GM12878 (cell line): Measurements from ENCODE around the gene MSI2. TPM values are rescaled to one million over a fixed set of nuclear protein-coding genes. Genes with fewer than 3 reads are reported as not detected.

ENCODE experiments used
- ATAC-seq: fragments of 200-7000 bp; cut with Tn5 transposase; 3 replicates; pipeline ENCODE4 v1.9.1; 2020; ENCODE audit warnings: mild to moderate bottlenecking, moderate library complexity
- BruUV-seq: library from RNA; stranded (reverse); fragments of 400-500 nt; replicated peaks from 2 replicates; lab custom pipeline; 2021; lab: Mats Ljungman, UMichigan
- CTCF ChIA-PET: fragments of 300-600 bp; sonication (Branson Sonifier 250); formaldehyde crosslinking; extraction: SDS; loops from one replicate; lab custom pipeline; 2021; ENCODE audit warnings: inconsistent platforms; lab: Yijun Ruan, JAX
- POLR2A ChIA-PET: fragments of 350-600 bp; formaldehyde crosslinking; extraction: SDS; loops from one replicate; lab custom pipeline; 2021; ENCODE audit warnings: inconsistent platforms; lab: Charles Lee
- RAD21 ChIA-PET: fragments of 300-600 bp; sonication (Branson Sonifier 250); formaldehyde crosslinking; loops from one replicate; lab custom pipeline; 2023; ENCODE audit warnings: antibody characterized with exemption; ENCODE audit not compliant: unreplicated experiment; lab: Charles Lee
- SMC1A ChIA-PET: fragments of 300-600 bp; sonication (Branson Sonifier 250); formaldehyde crosslinking; loops from one replicate; lab custom pipeline; 2023; ENCODE audit not compliant: unreplicated experiment, uncharacterized antibody; lab: Charles Lee
- DNase-seq: peaks from one replicate; pipeline ENCODE4 v3.0.0-alpha.2; 2011; ENCODE audit warnings: low read depth, low spot score
- FAIRE-seq: peaks from 3 replicates; lab custom pipeline; 2011; peaks lifted over from hg19 to GRCh38; lab: Jason Lieb, UNC
- H2AFZ ChIP-seq: 2 replicates; pipeline ENCODE4 v1.6.0; 2011; ENCODE audit warnings: low read depth, low read length, control low read depth; ENCODE audit not compliant: control insufficient read depth
- H3K27ac ChIP-seq: 2 replicates; pipeline ENCODE4 v1.5.1; 2011; ENCODE audit warnings: control low read depth; ENCODE audit not compliant: control insufficient read depth, insufficient read depth
- H3K27me3 ChIP-seq, 2 experiments: replicated peaks in 1 of 2; 2 replicates each; pipeline versions ENCODE4 v1.6.0 to v1.6.1; 2011; ENCODE audit warnings: low read length in 1 of 2; ENCODE audit not compliant: control insufficient read depth in 2 of 2, insufficient read depth in 2 of 2
- H3K36me3 ChIP-seq, 2 experiments: 2 replicates each; pipeline ENCODE4 v1.5.1; 2011; ENCODE audit warnings: low read length in 1 of 2; ENCODE audit not compliant: control insufficient read depth in 2 of 2, insufficient read depth in 2 of 2
- H3K4me1 ChIP-seq: 2 replicates; pipeline ENCODE4 v1.6.1; 2011; ENCODE audit warnings: mild to moderate bottlenecking, low read length, moderate library complexity, mixed read lengths; ENCODE audit not compliant: control insufficient read depth, insufficient read depth
- H3K4me2 ChIP-seq: 2 replicates; pipeline ENCODE4 v1.6.0; 2011; ENCODE audit warnings: control low read depth; ENCODE audit not compliant: control insufficient read depth, insufficient read depth
- H3K4me3 ChIP-seq: fragments of 200-600 bp; sonication (generic); 2 replicates; pipeline ENCODE4 v1.5.1; 2016
- H3K79me2 ChIP-seq: 2 replicates; pipeline ENCODE4 v1.6.0; 2011; ENCODE audit warnings: low read length; ENCODE audit not compliant: control insufficient read depth, insufficient read depth
- H3K9ac ChIP-seq: 2 replicates; pipeline ENCODE4 v1.8.0; 2011; ENCODE audit warnings: low read length, control low read depth, mixed read lengths; ENCODE audit not compliant: control insufficient read depth, insufficient read depth
- H3K9me3 ChIP-seq: replicated peaks from 3 replicates; pipeline ENCODE4 v1.5.1; 2011; ENCODE audit warnings: mild to moderate bottlenecking, low read length; ENCODE audit not compliant: control insufficient read depth, insufficient read depth
- H4K20me1 ChIP-seq: 2 replicates; pipeline ENCODE4 v1.6.0; 2011; ENCODE audit not compliant: control insufficient read depth, insufficient read depth
- BHLHE40 ChIP-seq, 2 experiments: fragments of 450-650 bp in 1 of 2; IDR thresholded peaks; 2 replicates each; pipeline ENCODE4 v1.6.1; 2011 to 2017; ENCODE audit warnings: low read depth in 2 of 2, borderline replicate concordance in 1 of 2, improper control_type of control experiment in 1 of 2, low read length in 1 of 2, mild to moderate bottlenecking in 1 of 2
- IKZF1 ChIP-seq: fragments of 450-650 bp; conservative IDR thresholded peaks from 2 replicates; pipeline ENCODE4 v1.6.1; 2017; ENCODE audit warnings: antibody characterized with exemption, mild to moderate bottlenecking
- IRF5 ChIP-seq: fragments of 450-650 bp; IDR thresholded peaks from 2 replicates; pipeline ENCODE4 v1.6.1; 2017; ENCODE audit warnings: borderline replicate concordance
- MEF2B ChIP-seq: fragments of 450-650 bp; IDR thresholded peaks from 2 replicates; pipeline ENCODE4 v1.6.1; 2018; ENCODE audit warnings: mild to moderate bottlenecking, moderate library complexity; ENCODE audit not compliant: partially characterized antibody, poor library complexity, severe bottlenecking
- POLR2AphosphoS5 ChIP-seq: IDR thresholded peaks from 2 replicates; pipeline ENCODE4 v1.6.1; 2011; ENCODE audit warnings: mild to moderate bottlenecking, low read length, inconsistent platforms
- SPI1 ChIP-seq: IDR thresholded peaks from 2 replicates; pipeline ENCODE4 v1.6.1; 2011; ENCODE audit warnings: low read depth, mild to moderate bottlenecking, low read length, moderate library complexity, borderline replicate concordance; ENCODE audit not compliant: insufficient read depth
- ZNF687 ChIP-seq: fragments of 450-650 bp; IDR thresholded peaks from 2 replicates; pipeline ENCODE4 v1.6.1; 2017; ENCODE audit warnings: mild to moderate bottlenecking, moderate library complexity
- WGBS: methylation state at CpG from one replicate; pipeline ENCODE4 v1.1.6; 2016; ENCODE audit warnings: low lambda C conversion rate; ENCODE audit not compliant: insufficient replicate concordance, insufficient coverage; ENCODE audit errors: missing lambda C conversion rate; 5-methylcytosine and 5-hydroxymethylcytosine counted together
- in situ Hi-C: fragments of 300-500 bp; cut with MboI; formaldehyde crosslinking; loops from 9 replicates; pipeline ENCODE4 v1.14.3; 2018; ENCODE audit warnings: mixed read lengths
- intact Hi-C: fragments of 100-400 bp; cut with micrococcal nuclease; formaldehyde crosslinking; loops from one replicate; pipeline ENCODE4 v1.14.2; 2022; ENCODE audit not compliant: unreplicated experiment
- polyA plus RNA-seq, 11 experiments: library from polyadenylated mRNA; depleted of rRNA in 4 of 11; unstranded in 6 of 11; stranded (reverse) in 5 of 11; fragments of >200 nt; fragmentation: Nextera tagmentation in 4 of 11; fragmentation: Illumina TruSeq in 1 of 11; extraction: Ambion mirVana in 4 of 11; extraction: Trizol in 1 of 11; gene quantifications; 1 replicate in 1 of 11; 2 replicates in 10 of 11; pipeline versions ENCODE4 v1.2.1 to v1.2.3, GENCODE V29; 2011 to 2016; ENCODE audit warnings: inconsistent platforms in 2 of 11, missing spikeins in 2 of 11, low read depth in 1 of 11
- total RNA-seq, 4 experiments: library from RNA; depleted of rRNA in 3 of 4; stranded (reverse); fragments of >200 nt in 3 of 4; fragmentation: Illumina TruSeq in 1 of 4; extraction: Trizol in 1 of 4; gene quantifications; 2 replicates each; pipeline versions ENCODE4 v1.2.1 to v1.2.3, GENCODE V29; 2013 to 2021
- TF ChIP-seq, protein P1 (sequence below): IDR thresholded peaks from 2 replicates; pipeline ENCODE4 v1.6.1; 2011; ENCODE audit warnings: borderline replicate concordance, low read depth, mild to moderate bottlenecking, moderate library complexity, mixed read lengths, low read length; ENCODE audit not compliant: insufficient read depth; ENCODE audit errors: extremely low read length
- TF ChIP-seq, protein P2 (sequence below): fragments of 450-650 bp; formaldehyde crosslinking; IDR thresholded peaks from 2 replicates; pipeline ENCODE4 v1.4.0; 2022; ENCODE audit warnings: mild to moderate bottlenecking, moderate library complexity

Gene MSI2
- total and polyA plus RNA-seq, 10 of the 15 experiments (the other 5 are each of a cell fraction or from before 2014, with no cell fraction given): 6.1 to 76.1 (median 42.0) TPM

GRCh38 chr17:57464191-57464864, 208.0 kb downstream of the MSI2 start:
- in situ Hi-C loops (no loop called here), intact Hi-C loops (loop anchor here (5.0 kb wide), 1 partner anchor 63 kb away; no protein-coding TSS in a partner anchor)
- H3K4me2 ChIP-seq: no peak overlapping the region; the same call in none of the 2 replicates
- H3K9ac ChIP-seq: no peak overlapping the region
- peaks cover 60% of the 10 kb centered on the region for H3K79me2 ChIP-seq
- POLR2A ChIA-PET: no interaction called here
- SMC1A ChIA-PET: interaction anchor here (0.6 to 4.5 kb wide), 2 partner anchors 9 to 19 kb away, joined by 4 to 33 read pairs; no protein-coding TSS in a partner anchor
- no peaks in the 10 kb centered on the region; the same call in 1 of the 3 replicates for H3K9me3 ChIP-seq
- H3K36me3 ChIP-seq: no peaks in the 10 kb centered on the region; a peak in 1 of 4 replicates
- H3K27me3 ChIP-seq: no peaks in the 10 kb centered on the region
- no peak overlapping the region for H2AFZ ChIP-seq
- RAD21 ChIA-PET: interaction anchor here (1.2 to 2.6 kb wide), 3 partner anchors 10 to 107 kb away, joined by 3 to 12 read pairs (median 10); no protein-coding TSS in a partner anchor
- no peak for DNase-seq
- FAIRE-seq: no peak
- H3K4me1 ChIP-seq: peaks cover 91% of the 10 kb centered on the region
- no peak overlapping the region for H3K4me3 ChIP-seq
- TF ChIP-seq, protein P1, sequence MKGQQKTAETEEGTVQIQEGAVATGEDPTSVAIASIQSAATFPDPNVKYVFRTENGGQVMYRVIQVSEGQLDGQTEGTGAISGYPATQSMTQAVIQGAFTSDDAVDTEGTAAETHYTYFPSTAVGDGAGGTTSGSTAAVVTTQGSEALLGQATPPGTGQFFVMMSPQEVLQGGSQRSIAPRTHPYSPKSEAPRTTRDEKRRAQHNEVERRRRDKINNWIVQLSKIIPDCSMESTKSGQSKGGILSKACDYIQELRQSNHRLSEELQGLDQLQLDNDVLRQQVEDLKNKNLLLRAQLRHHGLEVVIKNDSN: no peak
- TF ChIP-seq, protein P2, sequence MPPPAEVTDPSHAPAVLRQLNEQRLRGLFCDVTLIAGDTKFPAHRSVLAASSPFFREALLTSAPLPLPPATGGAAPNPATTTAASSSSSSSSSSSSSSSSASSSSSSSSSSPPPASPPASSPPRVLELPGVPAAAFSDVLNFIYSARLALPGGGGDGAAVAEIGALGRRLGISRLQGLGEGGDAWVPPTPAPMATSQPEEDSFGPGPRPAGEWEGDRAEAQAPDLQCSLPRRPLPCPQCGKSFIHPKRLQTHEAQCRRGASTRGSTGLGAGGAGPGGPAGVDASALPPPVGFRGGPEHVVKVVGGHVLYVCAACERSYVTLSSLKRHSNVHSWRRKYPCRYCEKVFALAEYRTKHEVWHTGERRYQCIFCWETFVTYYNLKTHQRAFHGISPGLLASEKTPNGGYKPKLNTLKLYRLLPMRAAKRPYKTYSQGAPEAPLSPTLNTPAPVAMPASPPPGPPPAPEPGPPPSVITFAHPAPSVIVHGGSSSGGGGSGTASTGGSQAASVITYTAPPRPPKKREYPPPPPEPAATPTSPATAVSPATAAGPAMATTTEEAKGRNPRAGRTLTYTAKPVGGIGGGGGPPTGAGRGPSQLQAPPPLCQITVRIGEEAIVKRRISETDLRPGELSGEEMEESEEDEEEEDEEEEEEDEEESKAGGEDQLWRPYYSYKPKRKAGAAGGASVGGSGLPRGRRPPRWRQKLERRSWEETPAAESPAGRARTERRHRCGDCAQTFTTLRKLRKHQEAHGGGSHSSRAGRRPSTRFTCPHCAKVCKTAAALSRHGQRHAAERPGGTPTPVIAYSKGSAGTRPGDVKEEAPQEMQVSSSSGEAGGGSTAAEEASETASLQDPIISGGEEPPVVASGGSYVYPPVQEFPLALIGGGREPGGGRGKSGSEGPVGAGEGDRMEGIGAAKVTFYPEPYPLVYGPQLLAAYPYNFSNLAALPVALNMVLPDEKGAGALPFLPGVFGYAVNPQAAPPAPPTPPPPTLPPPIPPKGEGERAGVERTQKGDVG (CRISPR knock-in tag): no peak
- peak; percentile 34 for TF ChIP-seq MEF2B
- TF ChIP-seq ZNF687: peak; percentile 36; the same call in 1 of the 2 replicates
- TF ChIP-seq IRF5: no peak
- 0 out of 2 replicates have a peak, but pooled peaks have one; percentile 33 for TF ChIP-seq SPI1
- peak in 1 of 2 experiments; percentile 86; a peak in 2 of 4 replicates for TF ChIP-seq BHLHE40 (IDR thresholded peaks at IDR 0.05; ENCODE audit: borderline replicate concordance in 1 of 2, low read depth in 2 of 2, low read length in 1 of 2)
- TF ChIP-seq IKZF1: 0 out of 2 replicates have a peak, but pooled peaks have one; percentile 28
- no peak for TF ChIP-seq POLR2AphosphoS5
- no peaks in the 10 kb centered on the region for H4K20me1 ChIP-seq
- ATAC-seq: no peak
- CTCF ChIA-PET: no interaction called here
- H3K27ac ChIP-seq: peak overlapping the region; percentile 99
- 49% methylated on average over 10 of the region's 11 CpGs for WGBS
- BruUV-seq: no TSS peak
